Natural killer cell treated with Interleukin-12 subunit alpha and Interleukin-12 subunit beta and Interleukin-15 and Interleukin-18, amount 100 ng/mL, for 72 hours (primary cell): ENCODE results near the gene APOBEC3G. TPM values are rescaled to one million over a fixed set of nuclear protein-coding genes. Genes with fewer than 3 reads are reported as not detected.

ENCODE experiments used
- ATAC-seq, 2 donors: fragments of 150-1000 bp; cut with Tn5 transposase in 1 of 2; sonication (Bioruptor Pico), chemical (Tn5 transposase) in 1 of 2; 2 replicates each; pipeline ENCODE4 v1.10.0; 2021
- DNase-seq: peaks from one replicate; pipeline ENCODE4 v3.0.0; 2022; ENCODE audit warnings: low spot score
- H3K27ac Mint-ChIP-seq, 2 donors: 1 replicate in 1 of 2; 2 replicates in 1 of 2; pipeline ENCODE4 v1.8.0; 2022; ENCODE audit warnings: mixed read lengths in 2 of 2, mild to moderate bottlenecking in 1 of 2, moderate library complexity in 1 of 2
- H3K27me3 Mint-ChIP-seq, 2 donors: 1 replicate in 1 of 2; 2 replicates in 1 of 2; pipeline ENCODE4 v1.8.0; 2022; ENCODE audit warnings: mixed read lengths in 2 of 2
- H3K36me3 Mint-ChIP-seq: one replicate; pipeline ENCODE4 v1.8.0; 2022; ENCODE audit warnings: mixed read lengths
- H3K4me1 Mint-ChIP-seq, 2 donors: 1 replicate in 1 of 2; 2 replicates in 1 of 2; pipeline ENCODE4 v1.8.0; 2022; ENCODE audit warnings: low read depth in 2 of 2, mixed read lengths in 2 of 2, mild to moderate bottlenecking in 1 of 2
- H3K4me3 Mint-ChIP-seq: one replicate; pipeline ENCODE4 v1.8.0; 2022; ENCODE audit warnings: mixed read lengths
- H3K9me3 Mint-ChIP-seq: 2 replicates; pipeline ENCODE4 v1.8.0; 2022; ENCODE audit warnings: mixed read lengths
- total RNA-seq, 2 donors: library from RNA; stranded (reverse); gene quantifications; one replicate each; pipeline ENCODE4 v1.2.3, GENCODE V29; 2022

The APOBEC3G gene
- total RNA-seq, 2 donors from 2014 or later = 105 to 169 TPM

- H3K27ac Mint-ChIP-seq = peak overlapping the region; percentile 68 to 98
- DNase-seq (no peak), ATAC-seq (no peak)
- H3K4me1 Mint-ChIP-seq = peaks cover 18 to 44% of the 10 kb centered on the region in 2 donors
- H3K36me3 Mint-ChIP-seq = no peaks in the 10 kb centered on the region
- H3K27me3 Mint-ChIP-seq = no peaks in the 10 kb centered on the region
- H3K9me3 Mint-ChIP-seq = no peaks in the 10 kb centered on the region
- no peak overlapping the region for H3K4me3 Mint-ChIP-seq
These were observed 53.2 kb downstream of the APOBEC3G start for GRCh38 chr22:39130152-39130704.

- Mint-ChIP-seq H3K27me3 (no peaks in the 10 kb centered on the region), H3K36me3 (no peaks in the 10 kb centered on the region)
- ATAC-seq = peak; percentile 58 to 89
These were observed 54.1 kb downstream of the APOBEC3G start for GRCh38 chr22:39130892-39131855.

GRCh38 chr22:39132281-39132680, 55.2 kb downstream of the APOBEC3G start:
- no peak overlapping the region for H3K4me3 Mint-ChIP-seq
- DNase-seq (no peak), ATAC-seq (no peak)
- H3K27ac Mint-ChIP-seq = peak overlapping the region; percentile 68 to 98
- no peaks in the 10 kb centered on the region for H3K9me3 Mint-ChIP-seq
- no peaks in the 10 kb centered on the region for H3K36me3 Mint-ChIP-seq
- H3K4me1 Mint-ChIP-seq = peaks cover 18 to 44% of the 10 kb centered on the region in 2 donors
- H3K27me3 Mint-ChIP-seq = no peaks in the 10 kb centered on the region

More at GRCh38 chr22:39130892-39131855, 54.1 kb downstream of the APOBEC3G start:
- H3K4me1 Mint-ChIP-seq = peaks cover 18 to 44% of the 10 kb centered on the region in 2 donors
- DNase-seq = peak; percentile 89
- peak overlapping the region; percentile 56 for H3K4me3 Mint-ChIP-seq
- H3K9me3 Mint-ChIP-seq = no peaks in the 10 kb centered on the region
- peak overlapping the region; percentile 68 to 98 for H3K27ac Mint-ChIP-seq

- no peaks in the 10 kb centered on the region for H3K9me3 Mint-ChIP-seq
- ATAC-seq (no peak), DNase-seq (no peak)
- no peak overlapping the region for H3K4me3 Mint-ChIP-seq
- peak overlapping the region in 1 of 2 donors; percentile 98 for H3K27ac Mint-ChIP-seq
- H3K27me3 Mint-ChIP-seq = no peaks in the 10 kb centered on the region
- no peaks in the 10 kb centered on the region for H3K36me3 Mint-ChIP-seq
- H3K4me1 Mint-ChIP-seq = peaks cover 18 to 44% of the 10 kb centered on the region in 2 donors
These were observed 55.9 kb downstream of the APOBEC3G start for GRCh38 chr22:39132871-39133524.

- H3K9me3 Mint-ChIP-seq = no peaks in the 10 kb centered on the region
- DNase-seq = no peak
- no peaks in the 10 kb centered on the region for H3K27me3 Mint-ChIP-seq
- peaks cover 18 to 41% of the 10 kb centered on the region in 2 donors for H3K4me1 Mint-ChIP-seq
- H3K27ac Mint-ChIP-seq = peak overlapping the region in 1 of 2 donors; percentile 98
- no peak for ATAC-seq
- H3K36me3 Mint-ChIP-seq = no peaks in the 10 kb centered on the region
- H3K4me3 Mint-ChIP-seq = no peak overlapping the region
These were observed 56.8 kb downstream of the APOBEC3G start for GRCh38 chr22:39133871-39134270.

- Mint-ChIP-seq H3K4me1 (peaks cover 18 to 37% of the 10 kb centered on the region in 2 donors), H3K27ac (peak overlapping the region in 1 of 2 donors; percentile 53), H3K27me3 (no peaks in the 10 kb centered on the region), H3K9me3 (no peaks in the 10 kb centered on the region), H3K36me3 (no peaks in the 10 kb centered on the region), H3K4me3 (no peak overlapping the region)
- DNase-seq = no peak
- no peak for ATAC-seq
These were observed 57.5 kb downstream of the APOBEC3G start for GRCh38 chr22:39134366-39135091.

- Mint-ChIP-seq H3K4me1 (peaks cover 18 to 31% of the 10 kb centered on the region in 2 donors), H3K36me3 (no peaks in the 10 kb centered on the region), H3K27me3 (no peaks in the 10 kb centered on the region), H3K4me3 (no peak overlapping the region), H3K27ac (peak overlapping the region in 1 of 2 donors; percentile 53), H3K9me3 (no peaks in the 10 kb centered on the region)
- ATAC-seq = peak; percentile 60 to 65
- DNase-seq = no peak
These were observed 58.2 kb downstream of the APOBEC3G start for GRCh38 chr22:39135092-39135896.

GRCh38 chr22:39136317-39136716, 59.2 kb downstream of the APOBEC3G start:
- peak overlapping the region in 1 of 2 donors; percentile 67 for H3K27ac Mint-ChIP-seq
- no peaks in the 10 kb centered on the region for H3K36me3 Mint-ChIP-seq
- H3K9me3 Mint-ChIP-seq = no peaks in the 10 kb centered on the region
- H3K27me3 Mint-ChIP-seq = no peaks in the 10 kb centered on the region
- DNase-seq = no peak
- no peak for ATAC-seq
- peaks cover 10 to 22% of the 10 kb centered on the region in 2 donors for H3K4me1 Mint-ChIP-seq
- no peak overlapping the region for H3K4me3 Mint-ChIP-seq

Other genes with a start within 250 kb of the APOBEC3G start
- 1 to 10 TPM; 1.3 to 1.5 TPM for gene NPTXR, start 233.2 kb upstream of the APOBEC3G start, total RNA-seq
- 100 to 1,000 TPM in 1 of 2 donors, 10 to 100 TPM in 1; 95.2 to 137 TPM for gene CBX6, start 205.1 kb upstream of the APOBEC3G start, total RNA-seq
- gene APOBEC3A, start 119.7 kb upstream of the APOBEC3G start, total RNA-seq = 1 to 10 TPM in 1 of 2 donors, not detected in 1; 3.3 TPM
- 10 to 100 TPM in 1 of 2 donors, under 1 TPM in 1; 0.64 to 12.4 TPM for gene APOBEC3B, start 94.9 kb upstream of the APOBEC3G start, total RNA-seq
- gene APOBEC3C, start 63.0 kb upstream of the APOBEC3G start, total RNA-seq = 100 to 1,000 TPM in 1 of 2 donors, 10 to 100 TPM in 1; 78.5 to 103 TPM
- 10 to 100 TPM; 37.6 to 40.1 TPM for gene APOBEC3D, start 56.1 kb upstream of the APOBEC3G start, total RNA-seq
- 10 to 100 TPM; 21.7 to 31.6 TPM for gene APOBEC3F, start 36.4 kb upstream of the APOBEC3G start, total RNA-seq
- 1 to 10 TPM; 6.2 to 6.9 TPM for gene APOBEC3H, start 20.0 kb downstream of the APOBEC3G start, total RNA-seq
- gene CBX7, start 75.4 kb downstream of the APOBEC3G start, total RNA-seq = 10 to 100 TPM in 1 of 2 donors, 1 to 10 TPM in 1; 4.9 to 11.1 TPM
- gene PDGFB, start 167.7 kb downstream of the APOBEC3G start, total RNA-seq = not detected
- gene RPL3, start 242.3 kb downstream of the APOBEC3G start, total RNA-seq = 1,000 to 10,000 TPM; 1,242 to 2,090 TPM